Bronchial epithelial cell (primary cell): Measurements from ENCODE around the gene TNFRSF19. TPM values are rescaled to one million over a fixed set of nuclear protein-coding genes. Genes with fewer than 3 reads are reported as not detected.

Source experiments
- DNase-seq: peaks from one replicate; pipeline ENCODE4 v3.0.0-alpha.2; 2010; ENCODE audit warnings: low read depth
- FAIRE-seq: peaks from 2 replicates; lab custom pipeline; 2011; peaks lifted over from hg19 to GRCh38; lab: Jason Lieb, UNC
- H3K27me3 ChIP-seq: 2 replicates; pipeline ENCODE4 v1.5.1; 2011; ENCODE audit warnings: low read length; ENCODE audit not compliant: control insufficient read depth, insufficient read depth
- H3K36me3 ChIP-seq: 2 replicates; pipeline ENCODE4 v1.5.1; 2011; ENCODE audit warnings: low read length; ENCODE audit not compliant: control insufficient read depth, insufficient read depth
- H3K4me3 ChIP-seq: 2 replicates; pipeline ENCODE4 v1.5.1; 2011; ENCODE audit warnings: mild to moderate bottlenecking, low read depth, low read length, control low read depth
- total RNA-seq: library from RNA; depleted of rRNA; stranded (reverse); fragments of >200 nt; gene quantifications from 2 replicates; pipeline ENCODE4 v1.2.1, GENCODE V29; 2014
- TF ChIP-seq, protein P1 (sequence below): IDR thresholded peaks from 2 replicates; pipeline ENCODE4 v1.5.1; 2011; ENCODE audit warnings: mild to moderate bottlenecking, moderate library complexity, low read length, control low read depth, inconsistent platforms; ENCODE audit not compliant: insufficient read depth, severe bottlenecking

TNFRSF19 gene
- total RNA-seq, 1 donor from 2014 or later: 1.3 TPM

DNA sequence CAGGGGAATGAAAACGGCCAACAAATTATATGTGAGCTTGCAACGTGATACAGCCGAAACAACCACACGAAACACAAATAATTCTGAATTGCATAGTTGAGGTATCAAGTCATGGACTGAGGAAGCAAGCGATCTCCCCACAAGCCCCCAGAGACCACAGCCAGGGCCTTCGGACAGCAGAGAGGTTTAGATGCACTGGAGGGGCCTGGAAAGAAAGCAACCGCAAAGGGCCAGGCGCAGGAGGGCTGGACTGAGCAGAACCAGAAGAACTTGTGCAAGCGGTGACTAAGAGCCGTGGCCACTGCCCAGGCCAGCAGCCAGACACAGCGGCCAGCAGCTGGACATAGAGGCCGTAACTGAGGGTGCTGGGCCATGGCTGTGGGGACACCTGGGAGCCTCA, 131.4 kb downstream of the TNFRSF19 start:
- H3K27me3 ChIP-seq: no peaks in the 10 kb centered on the region

GRCh38 chr13:23703246-23703860, 133.1 kb downstream of the TNFRSF19 start:
- Histone ChIP-seq H3K4me3 (no peak overlapping the region), H3K27me3 (no peaks in the 10 kb centered on the region), H3K36me3 (no peaks in the 10 kb centered on the region)
- TF ChIP-seq, protein P1, sequence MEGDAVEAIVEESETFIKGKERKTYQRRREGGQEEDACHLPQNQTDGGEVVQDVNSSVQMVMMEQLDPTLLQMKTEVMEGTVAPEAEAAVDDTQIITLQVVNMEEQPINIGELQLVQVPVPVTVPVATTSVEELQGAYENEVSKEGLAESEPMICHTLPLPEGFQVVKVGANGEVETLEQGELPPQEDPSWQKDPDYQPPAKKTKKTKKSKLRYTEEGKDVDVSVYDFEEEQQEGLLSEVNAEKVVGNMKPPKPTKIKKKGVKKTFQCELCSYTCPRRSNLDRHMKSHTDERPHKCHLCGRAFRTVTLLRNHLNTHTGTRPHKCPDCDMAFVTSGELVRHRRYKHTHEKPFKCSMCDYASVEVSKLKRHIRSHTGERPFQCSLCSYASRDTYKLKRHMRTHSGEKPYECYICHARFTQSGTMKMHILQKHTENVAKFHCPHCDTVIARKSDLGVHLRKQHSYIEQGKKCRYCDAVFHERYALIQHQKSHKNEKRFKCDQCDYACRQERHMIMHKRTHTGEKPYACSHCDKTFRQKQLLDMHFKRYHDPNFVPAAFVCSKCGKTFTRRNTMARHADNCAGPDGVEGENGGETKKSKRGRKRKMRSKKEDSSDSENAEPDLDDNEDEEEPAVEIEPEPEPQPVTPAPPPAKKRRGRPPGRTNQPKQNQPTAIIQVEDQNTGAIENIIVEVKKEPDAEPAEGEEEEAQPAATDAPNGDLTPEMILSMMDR: no peak
- FAIRE-seq: no peak
- no peak for DNase-seq

More for the DNA sequence above, 131.4 kb downstream of the TNFRSF19 start:
- FAIRE-seq: no peak
- Histone ChIP-seq H3K36me3 (no peaks in the 10 kb centered on the region), H3K4me3 (no peak overlapping the region)
- TF ChIP-seq, protein P1: no peak
- DNase-seq: no peak

DNA sequence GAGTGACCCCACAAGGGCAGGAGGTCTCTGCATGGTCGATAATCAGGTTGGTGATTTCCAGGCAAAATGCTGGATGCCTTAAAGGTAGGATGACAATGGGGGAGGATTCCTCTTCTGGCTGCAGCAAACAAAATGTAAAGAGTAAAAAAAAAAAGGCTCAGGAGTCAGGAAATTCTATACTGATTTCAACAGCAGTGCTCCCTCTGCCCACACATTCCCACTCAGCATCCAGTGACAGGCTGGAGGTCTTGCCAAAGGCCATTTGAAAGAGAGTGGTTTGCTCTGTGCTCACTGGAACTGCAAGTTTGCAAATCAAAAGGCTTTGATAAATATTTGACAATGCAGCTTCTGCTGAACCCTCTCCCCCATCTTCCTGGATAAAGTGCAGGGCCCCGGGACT, 135.4 kb downstream of the TNFRSF19 start:
- H3K27me3 ChIP-seq: no peaks in the 10 kb centered on the region
- no peaks in the 10 kb centered on the region for H3K36me3 ChIP-seq
- FAIRE-seq (no peak), DNase-seq (no peak)
- TF ChIP-seq, protein P1: no peak
- no peak overlapping the region for H3K4me3 ChIP-seq

DNA sequence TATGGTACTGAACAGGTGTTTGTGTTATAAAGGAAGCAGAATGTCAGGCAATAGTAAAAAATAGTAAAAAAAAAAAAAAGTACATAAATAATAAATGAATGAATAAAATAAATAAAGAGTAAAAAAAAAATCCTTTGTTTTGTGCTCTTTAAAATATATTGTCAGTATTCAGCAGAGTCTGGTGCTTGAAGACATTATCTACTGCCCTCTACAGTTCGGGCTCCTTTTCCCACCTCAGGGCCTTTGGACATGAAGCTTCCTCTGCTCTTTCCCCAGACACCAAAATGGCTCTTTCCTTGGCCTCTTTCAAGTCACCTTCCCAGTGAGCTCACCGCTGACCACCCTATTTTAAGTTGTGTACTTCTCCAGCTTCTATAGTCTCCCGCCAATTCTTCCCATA, 137.5 kb downstream of the TNFRSF19 start:
- no peaks in the 10 kb centered on the region for H3K36me3 ChIP-seq
- H3K4me3 ChIP-seq: no peak overlapping the region
- TF ChIP-seq, protein P1: peak; percentile 35
- no peaks in the 10 kb centered on the region for H3K27me3 ChIP-seq
- DNase-seq (peak; percentile 46), FAIRE-seq (no peak)

GRCh38 chr13:23709536-23709935, 139.3 kb downstream of the TNFRSF19 start:
- Histone ChIP-seq H3K27me3 (no peaks in the 10 kb centered on the region), H3K36me3 (no peaks in the 10 kb centered on the region), H3K4me3 (no peak overlapping the region)
- TF ChIP-seq, protein P1: no peak
- DNase-seq: no peak
- FAIRE-seq: no peak

GRCh38 chr13:23710366-23710765, 140.2 kb downstream of the TNFRSF19 start:
- Histone ChIP-seq H3K27me3 (no peaks in the 10 kb centered on the region), H3K36me3 (no peaks in the 10 kb centered on the region), H3K4me3 (no peak overlapping the region)
- FAIRE-seq (no peak), DNase-seq (peak; percentile 61)
- TF ChIP-seq, protein P1: no peak
